ENCODE results near the gene SLC9B2. TPM values are rescaled to one million over a fixed set of nuclear protein-coding genes. Genes with fewer than 3 reads are reported as not detected.

Gene SLC9B2
- total and polyA plus RNA-seq, 5 donors from 2014 or later: 9.7 to 24.1 (median 14.2) TPM

- H3K36me3 Mint-ChIP-seq: peaks cover 17% of the 10 kb centered on the region
- peaks cover 15% of the 10 kb centered on the region for H3K36me3 ChIP-seq (ENCODE audit: control insufficient read depth, insufficient read depth, low read length)
- no peaks in the 10 kb centered on the region for H3K4me1 ChIP-seq (ENCODE audit: control insufficient read depth, insufficient read depth, low read length, poor library complexity, severe bottlenecking)
- H3K27me3 ChIP-seq (ENCODE audit: control insufficient read depth, insufficient read depth, low read length): no peaks in the 10 kb centered on the region
- H3K27ac Mint-ChIP-seq: no peak overlapping the region
- H3K4me1 Mint-ChIP-seq: peaks cover 0 to 5% (median 0%) of the 10 kb centered on the region in 4 donors
- H3K4me3 Mint-ChIP-seq: no peak overlapping the region
- DNase-seq: no peak
- no peak for ATAC-seq (ENCODE audit: low read depth in 2 of 2)
- H3K27ac ChIP-seq (ENCODE audit: insufficient read depth, low read length, poor library complexity, severe bottlenecking): no peak overlapping the region
- no peak overlapping the region for H3K4me3 ChIP-seq (ENCODE audit: low read depth, low read length)
- no peaks in the 10 kb centered on the region for H3K27me3 Mint-ChIP-seq
- H3K9me3 Mint-ChIP-seq: no peaks in the 10 kb centered on the region
- no peaks in the 10 kb centered on the region for H3K9me3 ChIP-seq (ENCODE audit: control insufficient read depth in 2 of 2, low read length in 2 of 2)
Measured at GRCh38 chr4:103052145-103052544, 24.4 kb downstream of the SLC9B2 start.

GRCh38 chr4:103050736-103051436 is 25.7 kb downstream of the SLC9B2 start:
- H3K4me1 Mint-ChIP-seq: peaks cover 0 to 11% (median 0%) of the 10 kb centered on the region in 4 donors
- Histone ChIP-seq H3K27ac (ENCODE audit: insufficient read depth, low read length, poor library complexity, severe bottlenecking) (no peak overlapping the region), H3K4me3 (ENCODE audit: low read depth, low read length) (no peak overlapping the region), H3K4me1 (ENCODE audit: control insufficient read depth, insufficient read depth, low read length, poor library complexity, severe bottlenecking) (no peaks in the 10 kb centered on the region), H3K36me3 (ENCODE audit: control insufficient read depth, insufficient read depth, low read length) (peaks cover 15% of the 10 kb centered on the region), H3K27me3 (ENCODE audit: control insufficient read depth, insufficient read depth, low read length) (no peaks in the 10 kb centered on the region), H3K9me3 (ENCODE audit: control insufficient read depth in 2 of 2, low read length in 2 of 2) (no peaks in the 10 kb centered on the region)
- peaks cover 27% of the 10 kb centered on the region for H3K36me3 Mint-ChIP-seq
- no peaks in the 10 kb centered on the region for H3K27me3 Mint-ChIP-seq
- H3K27ac Mint-ChIP-seq: no peak overlapping the region
- ATAC-seq (ENCODE audit: low read depth in 2 of 2): no peak
- H3K4me3 Mint-ChIP-seq: no peak overlapping the region
- H3K9me3 Mint-ChIP-seq: no peaks in the 10 kb centered on the region
- no peak for DNase-seq

GRCh38 chr4:103046416-103047290 is 29.9 kb downstream of the SLC9B2 start:
- Mint-ChIP-seq H3K27ac (peak overlapping the region in 2 of 3 donors; percentile 47 to 55), H3K27me3 (no peaks in the 10 kb centered on the region), H3K4me3 (peak overlapping the region in 1 of 4 donors; percentile 54), H3K9me3 (no peaks in the 10 kb centered on the region), H3K4me1 (peaks cover 0 to 8% (median 0%) of the 10 kb centered on the region in 4 donors), H3K36me3 (peaks cover 39% of the 10 kb centered on the region)
- Histone ChIP-seq H3K27me3 (ENCODE audit: control insufficient read depth, insufficient read depth, low read length) (no peaks in the 10 kb centered on the region), H3K4me1 (ENCODE audit: control insufficient read depth, insufficient read depth, low read length, poor library complexity, severe bottlenecking) (no peaks in the 10 kb centered on the region), H3K4me3 (ENCODE audit: low read depth, low read length) (no peak overlapping the region), H3K36me3 (ENCODE audit: control insufficient read depth, insufficient read depth, low read length) (peaks cover 19% of the 10 kb centered on the region), H3K9me3 (ENCODE audit: control insufficient read depth in 2 of 2, low read length in 2 of 2) (no peaks in the 10 kb centered on the region), H3K27ac (ENCODE audit: insufficient read depth, low read length, poor library complexity, severe bottlenecking) (no peak overlapping the region)
- peak in 2 of 3 donors; percentile 60 to 71 for DNase-seq
- peak; percentile 93 to 94 for ATAC-seq (ENCODE audit: low read depth in 2 of 2)

GRCh38 chr4:103044183-103044582 is 32.4 kb downstream of the SLC9B2 start:
- Mint-ChIP-seq H3K9me3 (no peaks in the 10 kb centered on the region), H3K27ac (no peak overlapping the region), H3K27me3 (no peaks in the 10 kb centered on the region), H3K4me1 (peaks cover 0 to 10% (median 0%) of the 10 kb centered on the region in 4 donors), H3K4me3 (no peak overlapping the region), H3K36me3 (peaks cover 35% of the 10 kb centered on the region)
- Histone ChIP-seq H3K36me3 (ENCODE audit: control insufficient read depth, insufficient read depth, low read length) (peaks cover 11% of the 10 kb centered on the region), H3K27ac (ENCODE audit: insufficient read depth, low read length, poor library complexity, severe bottlenecking) (no peak overlapping the region), H3K27me3 (ENCODE audit: control insufficient read depth, insufficient read depth, low read length) (no peaks in the 10 kb centered on the region), H3K4me1 (ENCODE audit: control insufficient read depth, insufficient read depth, low read length, poor library complexity, severe bottlenecking) (no peaks in the 10 kb centered on the region), H3K9me3 (ENCODE audit: control insufficient read depth in 2 of 2, low read length in 2 of 2) (no peaks in the 10 kb centered on the region), H3K4me3 (ENCODE audit: low read depth, low read length) (no peak overlapping the region)
- ATAC-seq (ENCODE audit: low read depth in 2 of 2): no peak
- no peak for DNase-seq

- Mint-ChIP-seq H3K27ac (peak overlapping the region in 1 of 3 donors; percentile 38), H3K4me3 (no peak overlapping the region), H3K4me1 (peaks cover 0 to 17% (median 8%) of the 10 kb centered on the region in 4 donors), H3K27me3 (no peaks in the 10 kb centered on the region), H3K9me3 (no peaks in the 10 kb centered on the region), H3K36me3 (peaks cover 22% of the 10 kb centered on the region)
- no peak overlapping the region for H3K27ac ChIP-seq (ENCODE audit: insufficient read depth, low read length, poor library complexity, severe bottlenecking)
- no peaks in the 10 kb centered on the region for H3K4me1 ChIP-seq (ENCODE audit: control insufficient read depth, insufficient read depth, low read length, poor library complexity, severe bottlenecking)
- H3K27me3 ChIP-seq (ENCODE audit: control insufficient read depth, insufficient read depth, low read length): no peaks in the 10 kb centered on the region
- no peak for ATAC-seq (ENCODE audit: low read depth in 2 of 2)
- no peaks in the 10 kb centered on the region for H3K9me3 ChIP-seq (ENCODE audit: control insufficient read depth in 2 of 2, low read length in 2 of 2)
- H3K36me3 ChIP-seq (ENCODE audit: control insufficient read depth, insufficient read depth, low read length): peaks cover 2% of the 10 kb centered on the region
- H3K4me3 ChIP-seq (ENCODE audit: low read depth, low read length): no peak overlapping the region
- no peak for DNase-seq
Measured at GRCh38 chr4:103036169-103036568, 40.4 kb downstream of the SLC9B2 start.

- Mint-ChIP-seq H3K27ac (no peak overlapping the region), H3K9me3 (no peaks in the 10 kb centered on the region), H3K27me3 (no peaks in the 10 kb centered on the region), H3K4me3 (no peak overlapping the region), H3K4me1 (peaks cover 0 to 17% (median 6%) of the 10 kb centered on the region in 4 donors), H3K36me3 (peaks cover 34% of the 10 kb centered on the region)
- Histone ChIP-seq H3K4me1 (ENCODE audit: control insufficient read depth, insufficient read depth, low read length, poor library complexity, severe bottlenecking) (no peaks in the 10 kb centered on the region), H3K9me3 (ENCODE audit: control insufficient read depth in 2 of 2, low read length in 2 of 2) (no peaks in the 10 kb centered on the region), H3K27ac (ENCODE audit: insufficient read depth, low read length, poor library complexity, severe bottlenecking) (no peak overlapping the region), H3K36me3 (ENCODE audit: control insufficient read depth, insufficient read depth, low read length) (peaks cover 2% of the 10 kb centered on the region), H3K27me3 (ENCODE audit: control insufficient read depth, insufficient read depth, low read length) (no peaks in the 10 kb centered on the region), H3K4me3 (ENCODE audit: low read depth, low read length) (no peak overlapping the region)
- ATAC-seq (ENCODE audit: low read depth in 2 of 2): no peak
- DNase-seq: peak in 1 of 3 donors; percentile 60
Measured at GRCh38 chr4:103032574-103032973, 44.0 kb downstream of the SLC9B2 start.

GRCh38 chr4:103030791-103031190 is 45.8 kb downstream of the SLC9B2 start:
- peaks cover 0 to 17% (median 7%) of the 10 kb centered on the region in 4 donors for H3K4me1 Mint-ChIP-seq
- ATAC-seq (ENCODE audit: low read depth in 2 of 2) (no peak), DNase-seq (no peak)
- Histone ChIP-seq H3K4me3 (ENCODE audit: low read depth, low read length) (no peak overlapping the region), H3K9me3 (ENCODE audit: control insufficient read depth in 2 of 2, low read length in 2 of 2) (no peaks in the 10 kb centered on the region), H3K4me1 (ENCODE audit: control insufficient read depth, insufficient read depth, low read length, poor library complexity, severe bottlenecking) (no peaks in the 10 kb centered on the region), H3K27me3 (ENCODE audit: control insufficient read depth, insufficient read depth, low read length) (no peaks in the 10 kb centered on the region), H3K27ac (ENCODE audit: insufficient read depth, low read length, poor library complexity, severe bottlenecking) (no peak overlapping the region), H3K36me3 (ENCODE audit: control insufficient read depth, insufficient read depth, low read length) (no peaks in the 10 kb centered on the region)
- H3K4me3 Mint-ChIP-seq: no peak overlapping the region
- H3K27ac Mint-ChIP-seq: no peak overlapping the region
- H3K36me3 Mint-ChIP-seq: peaks cover 28% of the 10 kb centered on the region
- H3K27me3 Mint-ChIP-seq: no peaks in the 10 kb centered on the region
- H3K9me3 Mint-ChIP-seq: no peaks in the 10 kb centered on the region
